GM23338 (cell line): ENCODE results near the gene OPN3. TPM values are rescaled to one million over a fixed set of nuclear protein-coding genes. Genes with fewer than 3 reads are reported as not detected.

Source experiments
- ATAC-seq: fragments of 200-7000 bp; cut with Tn5 transposase; 3 replicates; pipeline ENCODE4 v1.9.1; 2020
- DNase-seq: peaks from one replicate; pipeline ENCODE4 v3.0.0-alpha.2; 2015; ENCODE audit warnings: low spot score
- H2AFZ ChIP-seq: fragments of 200-600 bp; sonication (generic); 2 replicates; pipeline ENCODE4 v1.8.0; 2016; ENCODE audit warnings: antibody characterized with exemption, mild to moderate bottlenecking, moderate library complexity
- H3F3A ChIP-seq: fragments of 200-600 bp; sonication (generic); replicated peaks from 2 replicates; pipeline ENCODE4 v1.8.0; 2017; ENCODE audit warnings: antibody characterized with exemption, mixed run types, low read depth
- H3K27ac ChIP-seq: fragments of 200-600 bp; sonication (generic); 2 replicates; pipeline ENCODE4 v1.6.1; 2016; ENCODE audit warnings: low read depth
- H3K27me3 ChIP-seq: fragments of 200-600 bp; sonication (generic); 2 replicates; pipeline ENCODE4 v1.8.0; 2016; ENCODE audit warnings: mild to moderate bottlenecking, mixed run types, moderate library complexity; ENCODE audit not compliant: insufficient read depth
- H3K36me3 ChIP-seq: fragments of 200-600 bp; sonication (generic); 2 replicates; pipeline ENCODE4 v1.8.0; 2016; ENCODE audit warnings: mild to moderate bottlenecking; ENCODE audit not compliant: insufficient read depth
- H3K4me1 ChIP-seq: fragments of 200-600 bp; sonication (generic); 2 replicates; pipeline ENCODE4 v1.8.0; 2016; ENCODE audit warnings: mild to moderate bottlenecking, moderate library complexity; ENCODE audit not compliant: insufficient read depth
- H3K4me2 ChIP-seq: fragments of 200-600 bp; sonication (generic); 2 replicates; pipeline ENCODE4 v1.7.1; 2017; ENCODE audit warnings: mixed run types
- H3K4me3 ChIP-seq: fragments of 200-600 bp; sonication (generic); 2 replicates; pipeline ENCODE4 v1.6.1; 2016; ENCODE audit warnings: mixed run types
- H3K79me2 ChIP-seq: fragments of 200-600 bp; sonication (generic); replicated peaks from 2 replicates; pipeline ENCODE4 v1.8.0; 2017; ENCODE audit warnings: mild to moderate bottlenecking; ENCODE audit not compliant: insufficient read depth
- H3K9me2 ChIP-seq: fragments of 200-600 bp; sonication (generic); 2 replicates; pipeline ENCODE4 v1.8.0; 2017; ENCODE audit not compliant: insufficient read depth
- H4K20me1 ChIP-seq: fragments of 200-600 bp; sonication (generic); replicated peaks from 2 replicates; pipeline ENCODE4 v1.8.0; 2017; ENCODE audit warnings: mild to moderate bottlenecking; ENCODE audit not compliant: insufficient read depth
- H3K27ac Mint-ChIP-seq: 2 replicates; pipeline ENCODE4 v1.8.0; 2020; ENCODE audit warnings: inconsistent platforms, mild to moderate bottlenecking, moderate library complexity, mixed read lengths
- H3K27me3 Mint-ChIP-seq: 3 replicates; pipeline ENCODE4 v1.8.0; 2022; ENCODE audit warnings: low read depth, mild to moderate bottlenecking, moderate library complexity, mixed read lengths, inconsistent platforms; ENCODE audit not compliant: insufficient read depth, poor library complexity
- H3K36me3 Mint-ChIP-seq: 3 replicates; pipeline ENCODE4 v1.8.0; 2021; ENCODE audit warnings: low read depth, mild to moderate bottlenecking, inconsistent platforms, moderate library complexity, mixed read lengths
- H3K4me1 Mint-ChIP-seq: 3 replicates; pipeline ENCODE4 v1.8.0; 2020; ENCODE audit warnings: mild to moderate bottlenecking, inconsistent platforms, mixed read lengths
- H3K4me3 Mint-ChIP-seq: 3 replicates; pipeline ENCODE4 v1.8.0; 2021; ENCODE audit warnings: moderate library complexity, mild to moderate bottlenecking, inconsistent platforms, mixed read lengths
- H3K9me3 Mint-ChIP-seq: 3 replicates; pipeline ENCODE4 v1.8.0; 2020; ENCODE audit warnings: moderate library complexity, mild to moderate bottlenecking, inconsistent platforms, mixed read lengths
- EZH2 ChIP-seq: fragments of 200-600 bp; sonication (generic); IDR thresholded peaks from one replicate; pipeline ENCODE4 v1.8.0; 2017; ENCODE audit warnings: antibody characterized with exemption, mild to moderate bottlenecking, low read depth; ENCODE audit not compliant: unreplicated experiment
- EZH2phosphoT487 ChIP-seq: fragments of 200-600 bp; sonication (generic); IDR thresholded peaks from one replicate; pipeline ENCODE4 v1.8.1; 2018; ENCODE audit warnings: antibody characterized with exemption; ENCODE audit not compliant: unreplicated experiment
- POLR2AphosphoS5 ChIP-seq: IDR thresholded peaks from 2 replicates; pipeline ENCODE4 v1.6.1; 2016; ENCODE audit warnings: antibody characterized with exemption, low read depth
- REST ChIP-seq: IDR thresholded peaks from one replicate; pipeline ENCODE4 v1.6.1; 2018; ENCODE audit warnings: antibody characterized with exemption; ENCODE audit not compliant: unreplicated experiment
- STAT1 ChIP-seq: IDR thresholded peaks from one replicate; pipeline ENCODE4 v1.6.1; 2016; ENCODE audit warnings: antibody characterized with exemption; ENCODE audit not compliant: unreplicated experiment
- ZNF114 ChIP-seq: fragments of 250-450 bp; sonication (Bioruptor Pico); IDR thresholded peaks from 2 replicates; pipeline ENCODE4 v1.5.0; 2020; ENCODE audit warnings: mild to moderate bottlenecking, moderate library complexity
- ZNF331 ChIP-seq: fragments of 250-450 bp; sonication (Bioruptor Pico); IDR thresholded peaks from 2 replicates; pipeline ENCODE4 v1.5.0; 2020; ENCODE audit warnings: low read depth, mild to moderate bottlenecking, moderate library complexity
- ZNF462 ChIP-seq: fragments of 250-450 bp; sonication (Bioruptor Pico); IDR thresholded peaks from 2 replicates; pipeline ENCODE4 v1.5.0; 2020; ENCODE audit warnings: mild to moderate bottlenecking, moderate library complexity
- polyA plus RNA-seq: library from polyadenylated mRNA; unstranded; fragments of >200 nt; fragmentation: Nextera tagmentation; extraction: Ambion mirVana; gene quantifications from 2 replicates; pipeline ENCODE4 v1.2.1, GENCODE V29; 2016
- total RNA-seq: library from RNA; depleted of rRNA; stranded (reverse); fragments of >200 nt; shearing (Covaris generic); gene quantifications from 2 replicates; pipeline ENCODE4 v1.2.3, GENCODE V29; 2014
- TF ChIP-seq, protein P1 (sequence below), 2 experiments: fragments of 200-600 bp in 1 of 2; sonication (generic) in 1 of 2; conservative IDR thresholded peaks; 2 replicates each; pipeline versions ENCODE4 v1.5.1 to v1.6.1; 2016 to 2017; ENCODE audit warnings: antibody characterized with exemption in 2 of 2, low read depth in 2 of 2, mild to moderate bottlenecking in 2 of 2, moderate library complexity in 1 of 2
- TF ChIP-seq, protein P2 (sequence below): IDR thresholded peaks from 2 replicates; pipeline ENCODE4 v1.6.1; 2016; ENCODE audit warnings: antibody characterized with exemption

Gene OPN3
- total and polyA plus RNA-seq, 2 experiments from 2014 or later: 23.7 to 46.8 TPM

GRCh38 chr1:241679404-241679803, 39.2 kb upstream of the OPN3 start:
- Histone ChIP-seq H3K4me1 (no peaks in the 10 kb centered on the region), H3K27me3 (no peaks in the 10 kb centered on the region), H3K9me2 (no peaks in the 10 kb centered on the region; the same call in 1 of the 2 replicates), H2AFZ (peak overlapping the region; percentile 72), H4K20me1 (no peaks in the 10 kb centered on the region), H3K79me2 (no peaks in the 10 kb centered on the region), H3K36me3 (no peaks in the 10 kb centered on the region), H3K4me2 (no peak overlapping the region), H3K4me3 (no peak overlapping the region), H3K27ac (no peak overlapping the region), H3F3A (no peaks in the 10 kb centered on the region)
- ATAC-seq: no peak
- no peaks in the 10 kb centered on the region for H3K9me3 Mint-ChIP-seq
- no peak overlapping the region for H3K4me3 Mint-ChIP-seq
- H3K4me1 Mint-ChIP-seq: no peaks in the 10 kb centered on the region
- TF ChIP-seq, protein P1, sequence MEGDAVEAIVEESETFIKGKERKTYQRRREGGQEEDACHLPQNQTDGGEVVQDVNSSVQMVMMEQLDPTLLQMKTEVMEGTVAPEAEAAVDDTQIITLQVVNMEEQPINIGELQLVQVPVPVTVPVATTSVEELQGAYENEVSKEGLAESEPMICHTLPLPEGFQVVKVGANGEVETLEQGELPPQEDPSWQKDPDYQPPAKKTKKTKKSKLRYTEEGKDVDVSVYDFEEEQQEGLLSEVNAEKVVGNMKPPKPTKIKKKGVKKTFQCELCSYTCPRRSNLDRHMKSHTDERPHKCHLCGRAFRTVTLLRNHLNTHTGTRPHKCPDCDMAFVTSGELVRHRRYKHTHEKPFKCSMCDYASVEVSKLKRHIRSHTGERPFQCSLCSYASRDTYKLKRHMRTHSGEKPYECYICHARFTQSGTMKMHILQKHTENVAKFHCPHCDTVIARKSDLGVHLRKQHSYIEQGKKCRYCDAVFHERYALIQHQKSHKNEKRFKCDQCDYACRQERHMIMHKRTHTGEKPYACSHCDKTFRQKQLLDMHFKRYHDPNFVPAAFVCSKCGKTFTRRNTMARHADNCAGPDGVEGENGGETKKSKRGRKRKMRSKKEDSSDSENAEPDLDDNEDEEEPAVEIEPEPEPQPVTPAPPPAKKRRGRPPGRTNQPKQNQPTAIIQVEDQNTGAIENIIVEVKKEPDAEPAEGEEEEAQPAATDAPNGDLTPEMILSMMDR (conservative IDR thresholded peaks at IDR 0.05; ENCODE audit: low read depth in 2 of 2): no peak
- TF ChIP-seq ZNF462 (CRISPR knock-in tag) (no peak), ZNF331 (CRISPR knock-in tag) (no peak), STAT1 (no peak), EZH2 (no peak), ZNF114 (CRISPR knock-in tag) (no peak), POLR2AphosphoS5 (no peak), EZH2phosphoT487 (no peak), REST (no peak)
- TF ChIP-seq, protein P2, sequence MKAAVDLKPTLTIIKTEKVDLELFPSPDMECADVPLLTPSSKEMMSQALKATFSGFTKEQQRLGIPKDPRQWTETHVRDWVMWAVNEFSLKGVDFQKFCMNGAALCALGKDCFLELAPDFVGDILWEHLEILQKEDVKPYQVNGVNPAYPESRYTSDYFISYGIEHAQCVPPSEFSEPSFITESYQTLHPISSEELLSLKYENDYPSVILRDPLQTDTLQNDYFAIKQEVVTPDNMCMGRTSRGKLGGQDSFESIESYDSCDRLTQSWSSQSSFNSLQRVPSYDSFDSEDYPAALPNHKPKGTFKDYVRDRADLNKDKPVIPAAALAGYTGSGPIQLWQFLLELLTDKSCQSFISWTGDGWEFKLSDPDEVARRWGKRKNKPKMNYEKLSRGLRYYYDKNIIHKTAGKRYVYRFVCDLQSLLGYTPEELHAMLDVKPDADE: no peak
- no peak for DNase-seq
- H3K27ac Mint-ChIP-seq: no peak overlapping the region
- H3K27me3 Mint-ChIP-seq: no peaks in the 10 kb centered on the region
- no peaks in the 10 kb centered on the region for H3K36me3 Mint-ChIP-seq
